Head of caudate nucleus (tissue), 42 donors: ENCODE results near the gene HOXD13.
A peak's percentile ranks its signal among the peaks of the same experiment; 100 is the strongest.

ENCODE experiments used
- DNase-seq, 42 donors: peaks; one replicate each; pipeline versions ENCODE4 v3.0.0 to v3.0.0-alpha.2; 2020 to 2021; ENCODE audit warnings: mixed read lengths in 7 of 42
- intact Hi-C: fragments of 100-400 bp; cut with DNase I; formaldehyde crosslinking; loops from one replicate; pipeline ENCODE4 v1.15.0; 2022

The HOXD13 gene

GRCh38 chr2:176124110-176124946 is 31.8 kb downstream of the HOXD13 start:
- intact Hi-C loops: no loop called here
- DNase-seq: no peak

- intact Hi-C loops: no loop called here
- no peak for DNase-seq
These were observed 32.6 kb downstream of the HOXD13 start for GRCh38 chr2:176124947-176125771.

- no peak for DNase-seq
- intact Hi-C loops: loop anchor here (2.0 kb wide), 1 partner anchor 513 kb away; no protein-coding TSS in a partner anchor
These were observed 33.2 kb downstream of the HOXD13 start for GRCh38 chr2:176125772-176126054.

- peak; percentile 12 to 92 (median 79) for DNase-seq
- intact Hi-C loops: loop anchor here (2.0 kb wide), 1 partner anchor 512 kb away; no protein-coding TSS in a partner anchor
These were observed 34.6 kb downstream of the HOXD13 start for GRCh38 chr2:176126929-176127773.

GRCh38 chr2:176127774-176128072 is 35.2 kb downstream of the HOXD13 start:
- intact Hi-C loops: loop anchor here (2.0 kb wide), 1 partner anchor 511 kb away; no protein-coding TSS in a partner anchor
- DNase-seq: no peak

GRCh38 chr2:176128172-176128981 is 35.9 kb downstream of the HOXD13 start:
- peak in 1 of 42 donors; percentile 9 for DNase-seq
- intact Hi-C loops: no loop called here

GRCh38 chr2:176128982-176129796 is 36.7 kb downstream of the HOXD13 start, which contains the start of gene HOXD8:
Gene HOXD8, plus strand, starts transcription at chr2:176129705. Its CDS starts 662 bp downstream, at chr2:176130367.
- DNase-seq: peak in 1 of 42 donors; percentile 13
- intact Hi-C loops: no loop called here

- DNase-seq: no peak
- intact Hi-C loops: no loop called here
These were observed 37.3 kb downstream of the HOXD13 start for GRCh38 chr2:176129813-176130146.

- intact Hi-C loops: no loop called here
- DNase-seq: no peak
These were observed 37.8 kb downstream of the HOXD13 start for GRCh38 chr2:176130147-176130956.

- intact Hi-C loops: no loop called here
- DNase-seq: no peak
These were observed 38.7 kb downstream of the HOXD13 start for GRCh38 chr2:176130957-176131847.

GRCh38 chr2:176131848-176132158 is 39.3 kb downstream of the HOXD13 start:
- intact Hi-C loops: no loop called here
- no peak for DNase-seq

GRCh38 chr2:176132205-176133171 is 40.0 kb downstream of the HOXD13 start:
- no peak for DNase-seq
- intact Hi-C loops: no loop called here

- DNase-seq: no peak
- intact Hi-C loops: no loop called here
These were observed 40.9 kb downstream of the HOXD13 start for GRCh38 chr2:176133389-176133788.

- DNase-seq: no peak
- intact Hi-C loops: no loop called here
These were observed 41.5 kb downstream of the HOXD13 start for GRCh38 chr2:176134035-176134434.

GRCh38 chr2:176135035-176135440 is 42.5 kb downstream of the HOXD13 start:
- DNase-seq: no peak
- intact Hi-C loops: loop anchor here (5.0 kb wide), 1 partner anchor 422 kb away; no protein-coding TSS in a partner anchor
